Heart right ventricle (tissue), 16 donors: ENCODE measurements around the gene CRYBG3. TPM values are rescaled to one million over a fixed set of nuclear protein-coding genes. Genes with fewer than 3 reads are reported as not detected.

Experiments
- ATAC-seq, 8 donors: fragments of 200-7000 bp; cut with Tn5 transposase; one replicate each; pipeline ENCODE4 v1.9.1; 2020; ENCODE audit warnings: mild to moderate bottlenecking in 8 of 8, moderate library complexity in 8 of 8, moderate number of reproducible peaks in 1 of 8
- DNase-seq, 2 donors: peaks; one replicate each; pipeline ENCODE4 v3.0.0-alpha.2; 2020
- H3K27ac ChIP-seq, 10 donors: fragments of 200-600 bp; sonication (generic) in 2 of 10; one replicate each; pipeline versions ENCODE4 v1.5.0 to v1.8.0; 2020 to 2022; ENCODE audit warnings: mild to moderate bottlenecking in 3 of 10
- H3K27me3 ChIP-seq, 7 donors: fragments of 200-600 bp; one replicate each; pipeline ENCODE4 v1.8.0; 2021 to 2022; ENCODE audit warnings: mild to moderate bottlenecking in 2 of 7
- H3K36me3 ChIP-seq, 9 donors: fragments of 200-600 bp; sonication (generic) in 1 of 9; one replicate each; pipeline versions ENCODE4 v1.5.0 to v1.8.0; 2020 to 2022; ENCODE audit warnings: mild to moderate bottlenecking in 2 of 9
- H3K4me1 ChIP-seq, 9 donors: fragments of 200-600 bp; sonication (generic) in 1 of 9; one replicate each; pipeline versions ENCODE4 v1.5.0 to v1.8.0; 2020 to 2022; ENCODE audit warnings: mild to moderate bottlenecking in 4 of 9
- H3K4me3 ChIP-seq, 10 donors: fragments of 200-600 bp; sonication (generic) in 2 of 10; one replicate each; pipeline versions ENCODE4 v1.5.0 to v1.8.0; 2020 to 2022; ENCODE audit warnings: mild to moderate bottlenecking in 7 of 10, moderate library complexity in 2 of 10
- H3K9me3 ChIP-seq, 11 donors: fragments of 200-600 bp in 10 of 11; sonication (generic) in 2 of 11; one replicate each; pipeline versions ENCODE4 v1.5.0 to v1.8.0; 2013 to 2022; ENCODE audit warnings: mild to moderate bottlenecking in 2 of 11, control low read depth in 1 of 11, moderate library complexity in 1 of 11
- CTCF ChIP-seq, 9 donors: fragments of 200-600 bp; sonication (generic) in 2 of 9; IDR thresholded peaks; one replicate each; pipeline versions ENCODE4 v1.5.0 to v1.8.0; 2021 to 2022; ENCODE audit warnings: antibody characterized with exemption in 9 of 9, mild to moderate bottlenecking in 5 of 9, moderate library complexity in 1 of 9
- WGBS, 2 donors: extraction: QIAGEN DNeasy Blood & Tissue Kit; methylation state at CpG; one replicate each; pipeline ENCODE4 v1.1.7; 2013; ENCODE audit warnings: inconsistent platforms in 1 of 2; 5-methylcytosine and 5-hydroxymethylcytosine counted together
- intact Hi-C, 10 donors: fragments of 100-400 bp; cut with DNase I; formaldehyde crosslinking; loops; one replicate each; pipeline versions ENCODE4 v1.11.1 to v1.14.2; 2022
- polyA plus RNA-seq, 2 donors: library from polyadenylated mRNA; stranded (reverse); fragments of 200-250 nt; gene quantifications; one replicate each; pipeline ENCODE4 v1.2.3, GENCODE V29; 2013
- total RNA-seq, 10 donors: library from RNA; stranded (reverse); fragmentation: NEBNext Ultra II Directional in 3 of 10; extraction: Animal tissue kit (Norgen Biotek cat#: 25700) in 3 of 10; gene quantifications; one replicate each; pipeline versions ENCODE4 v1.2.1 to v1.2.4, GENCODE V29; 2021 to 2023
- donor health status: Arrhythmogenic right ventricular cardiomyopathy.
- donor health status: ischemic (EF 13 %, LVEDD 7.1; RV severe dilation, severe dysfunction).
- donor health status: healthy with polysubstance abuse.
- donor health status: DM: no; HTN: yes; CAD: no.
- donor health status: DM: no; HTN: no; CAD: no.
- donor health status: ischemic (EF 25% LVEDD 6.9; RV normal size, moderate dysfunction).
- donor health status: ischemic (EF 25% LVEDD 5.7; RV mildly dilated, moderate dysfunction).
- donor health status: healthy.
- donor health status: DM: yes; HTN: yes; CAD: no.
- donor health status: Ischemic cardiomyopathy.
- donor health status: ischemic (EF 35%, LVEDD 5.7; RV mildly dilated, moderate dysfunction).
- donor health status: nonischemic (EF 11% LVEDD 7.7; RV severe dilation, severe dysfunction).
- donor health status: DM: yes; HTN: yes; CAD: no.
- donor health status: PGD.
- donor health status: ischemic (EF 29% LVEDD 5.4; RV normal size, mild dysfunction).
- donor health status: nonischemic (EF 23%, LVEDD 6.1; RV moderate dilation, normal function).

Gene CRYBG3
- total and polyA plus RNA-seq, 12 donors = 8.0 to 39.2 (median 25.5) TPM

GRCh38 chr3:97971679-97972567 lies 150.1 kb downstream of the CRYBG3 start, which contains the start of gene RIOX2:
RIOX2 (minus strand) TSS chr3:97972431; CDS start chr3:97967593, 4,838 bp downstream.
- Histone ChIP-seq H3K4me1 (peaks cover 0 to 33% (median 12%) of the 10 kb centered on the region in 9 donors), H3K9me3 (no peaks in the 10 kb centered on the region), H3K27ac (peak within 1 kb of the TSS in 9 of 10 donors; percentile 73 to 88 (median 81)), H3K4me3 (peak within 1 kb of the TSS; percentile 63 to 83 (median 76)), H3K27me3 (no peaks in the 10 kb centered on the region), H3K36me3 (peaks cover 0 to 5% (median 0%) of the 10 kb centered on the region in 9 donors)
- TF ChIP-seq CTCF (IDR thresholded peaks at IDR 0.05) = peak in 4 of 9 donors; percentile 25 to 36 (median 32)
- WGBS, 2 donors = 2 to 3% methylated on average over 81 to 82 of the region's 82 CpGs
- DNase-seq (peak; percentile 57 to 81), ATAC-seq (peak; percentile 91 to 99 (median 95))
- intact Hi-C loops = loop anchor here in 3 of 10 donors (5.0 to 10.0 kb wide), 4 partner anchors 53 to 155 kb away; partner anchors contain the start of gene CRYBG3 (in 2 of the 3)

GRCh38 chr3:97972976-97973375 lies 151.2 kb downstream of the CRYBG3 start:
- H3K4me1 ChIP-seq = peaks cover 0 to 29% (median 12%) of the 10 kb centered on the region in 9 donors
- intact Hi-C loops = loop anchor here in 3 of 10 donors (5.0 to 10.0 kb wide), 4 partner anchors 52 to 156 kb away; partner anchors contain the start of gene CRYBG3 (in 2 of the 3)
- no peak for DNase-seq
- 93% methylated on average over 9 of the region's 9 CpGs for WGBS, 2 donors
- no peaks in the 10 kb centered on the region for H3K36me3 ChIP-seq
- no peak for TF ChIP-seq CTCF (IDR thresholded peaks at IDR 0.05)
- H3K4me3 ChIP-seq = peak overlapping the region in 9 of 10 donors; percentile 63 to 83 (median 77)
- no peak for ATAC-seq
- no peaks in the 10 kb centered on the region for H3K9me3 ChIP-seq
- no peaks in the 10 kb centered on the region for H3K27me3 ChIP-seq
- H3K27ac ChIP-seq = peak overlapping the region in 6 of 10 donors; percentile 79 to 88 (median 81)

- Histone ChIP-seq H3K4me3 (no peak overlapping the region), H3K9me3 (no peaks in the 10 kb centered on the region), H3K4me1 (peaks cover 0 to 26% (median 12%) of the 10 kb centered on the region in 9 donors), H3K36me3 (no peaks in the 10 kb centered on the region), H3K27me3 (no peaks in the 10 kb centered on the region), H3K27ac (no peak overlapping the region)
- 73 to 86% methylated on average over 3 of the region's 3 CpGs for WGBS, 2 donors
- intact Hi-C loops = loop anchor here in 6 of 10 donors (5.0 to 10.0 kb wide), 5 partner anchors 47 to 158 kb away; partner anchors contain the start of gene CRYBG3 (in 2 of the 6)
- TF ChIP-seq CTCF (IDR thresholded peaks at IDR 0.05) = no peak
- DNase-seq = no peak
- no peak for ATAC-seq
These were observed 153.2 kb downstream of the CRYBG3 start for GRCh38 chr3:97974996-97975395.

- 71 to 73% methylated on average over 1 of the region's 1 CpG for WGBS, 2 donors
- H3K27ac ChIP-seq = no peak overlapping the region
- H3K9me3 ChIP-seq = no peaks in the 10 kb centered on the region
- DNase-seq (no peak), ATAC-seq (no peak)
- H3K4me3 ChIP-seq = no peak overlapping the region
- H3K27me3 ChIP-seq = no peaks in the 10 kb centered on the region
- H3K36me3 ChIP-seq = no peaks in the 10 kb centered on the region
- intact Hi-C loops = loop anchor here in 4 of 10 donors (5.0 to 10.0 kb wide), 3 partner anchors 47 to 151 kb away; partner anchors contain the start of gene CRYBG3 (in 1 of the 4)
- TF ChIP-seq CTCF (IDR thresholded peaks at IDR 0.05) = peak in 3 of 9 donors; percentile 8 to 26 (median 11)
- H3K4me1 ChIP-seq = peaks cover 0 to 26% (median 12%) of the 10 kb centered on the region in 9 donors
These were observed 153.7 kb downstream of the CRYBG3 start for GRCh38 chr3:97975466-97975865.
